ENCODE measurements around the gene ST6GALNAC3.
"Not testable (repeated sequence)": the region's sequence is repeated elsewhere in the genome, so short reads cannot be mapped to it uniquely, and the experiment has no call there.

ST6GALNAC3 gene

GRCh38 chr1:76068953-76069561, 5.5 kb upstream of the ST6GALNAC3 start:
- no peak for DNase-seq
- intact Hi-C loops (cut with DNase I), result no loop called here

- intact Hi-C loops (cut with DNase I), result no loop called here
- no peak for DNase-seq
Observed at GRCh38 chr1:76070538-76070937, 4.0 kb upstream of the ST6GALNAC3 start.

- intact Hi-C loops (cut with DNase I), result no loop called here
- no peak for DNase-seq
Observed at GRCh38 chr1:76073481-76073880, 1.1 kb upstream of the ST6GALNAC3 start.

DNA sequence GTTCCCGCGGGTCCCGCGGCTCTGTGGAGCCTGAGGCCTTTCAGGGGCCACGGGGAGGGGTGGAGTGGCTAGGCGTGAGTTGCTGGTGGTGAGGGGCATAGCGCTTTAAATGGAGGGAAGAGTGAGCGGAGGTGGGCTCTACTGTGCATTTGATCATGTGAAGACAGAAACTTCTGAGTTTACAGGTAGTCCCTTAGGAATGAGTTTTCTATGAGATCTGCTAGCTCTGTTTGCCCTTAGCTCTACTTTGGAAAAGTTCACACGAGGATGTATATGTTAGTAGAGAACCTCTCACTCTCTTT, 593 bp downstream of the ST6GALNAC3 start:
- intact Hi-C loops (cut with DNase I), result no loop called here
- no peak for DNase-seq

DNA sequence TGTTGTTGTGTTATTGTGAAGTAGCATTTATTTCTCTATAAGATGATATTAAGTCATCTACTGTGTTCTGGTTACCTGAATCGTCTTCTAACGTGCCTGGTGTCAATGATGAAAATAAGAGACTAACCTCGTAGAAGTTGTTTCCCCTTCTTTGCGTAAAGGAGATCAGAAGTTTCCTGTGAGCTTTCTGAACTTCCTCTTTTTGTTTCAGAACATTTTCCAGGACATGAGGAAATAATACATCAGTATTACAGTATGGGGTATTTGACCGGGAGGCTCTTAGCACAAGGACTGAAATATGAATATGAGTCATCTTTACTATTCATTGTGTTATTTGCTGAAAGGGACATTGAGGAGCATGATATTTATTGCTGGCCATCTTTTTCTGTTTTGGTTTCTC, 1.3 kb downstream of the ST6GALNAC3 start:
- intact Hi-C loops (cut with DNase I), result no loop called here
- no peak for DNase-seq

DNA sequence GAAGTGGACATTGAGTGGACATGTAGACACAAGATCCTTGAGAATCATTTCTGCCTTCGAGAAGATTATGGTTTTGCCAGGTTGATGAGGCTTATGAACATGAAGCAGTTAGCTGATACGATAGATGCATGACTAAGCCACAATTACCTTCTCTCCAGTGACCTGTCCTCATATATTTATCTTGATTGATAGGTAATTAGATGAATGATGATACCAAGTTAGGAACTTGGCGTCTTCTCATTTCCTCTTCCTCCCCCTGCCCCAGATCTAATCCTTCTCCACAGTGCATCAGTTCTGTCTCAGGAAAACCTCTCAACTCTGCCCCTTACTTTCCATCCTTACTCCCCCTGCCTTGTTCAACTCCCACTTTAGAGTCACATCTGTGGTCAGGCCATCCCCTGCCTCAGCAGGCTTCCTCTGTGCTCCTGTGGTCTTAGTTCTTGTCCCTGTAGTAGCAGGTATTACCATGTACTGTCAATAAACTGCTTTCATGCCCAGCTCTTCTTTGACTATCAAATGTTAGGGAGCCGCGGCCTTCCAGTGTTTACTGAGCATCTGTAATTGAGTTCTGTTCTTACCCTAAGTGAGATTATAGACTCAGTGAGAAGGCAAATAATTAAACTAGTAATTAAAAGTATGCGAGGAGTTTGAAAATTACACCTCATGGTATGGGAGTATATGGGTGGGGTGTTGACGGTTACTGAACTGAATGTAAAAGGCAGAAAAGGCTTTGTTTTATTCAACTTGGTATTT, 5.1 kb downstream of the ST6GALNAC3 start:
- no peak for DNase-seq
- intact Hi-C loops (cut with DNase I), result no loop called here

- no peak for DNase-seq
- intact Hi-C loops (cut with DNase I), result no loop called here
Observed at GRCh38 chr1:76080552-76081079, 6.1 kb downstream of the ST6GALNAC3 start.

DNA sequence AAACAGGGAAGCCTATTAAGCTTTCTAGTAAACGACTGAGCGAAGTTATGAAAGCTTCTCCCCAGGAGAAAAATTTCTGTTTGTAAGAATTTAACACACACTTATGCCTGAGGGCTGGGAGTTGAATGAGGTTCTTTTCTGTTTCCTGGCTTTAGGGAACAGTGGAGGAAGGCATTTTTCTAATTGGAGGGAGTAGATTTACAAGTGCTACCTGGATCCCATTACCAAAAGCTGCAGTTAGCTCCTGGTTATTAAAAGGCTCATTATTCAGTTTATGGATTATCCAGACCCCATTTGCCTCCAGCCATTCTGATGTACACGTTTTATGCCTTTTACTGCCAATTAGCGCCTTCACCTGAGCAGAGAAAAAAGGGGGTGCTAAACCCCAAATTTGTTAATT, 7.5 kb downstream of the ST6GALNAC3 start:
- DNase-seq, result no peak
- intact Hi-C loops (cut with DNase I), result no loop called here

DNA sequence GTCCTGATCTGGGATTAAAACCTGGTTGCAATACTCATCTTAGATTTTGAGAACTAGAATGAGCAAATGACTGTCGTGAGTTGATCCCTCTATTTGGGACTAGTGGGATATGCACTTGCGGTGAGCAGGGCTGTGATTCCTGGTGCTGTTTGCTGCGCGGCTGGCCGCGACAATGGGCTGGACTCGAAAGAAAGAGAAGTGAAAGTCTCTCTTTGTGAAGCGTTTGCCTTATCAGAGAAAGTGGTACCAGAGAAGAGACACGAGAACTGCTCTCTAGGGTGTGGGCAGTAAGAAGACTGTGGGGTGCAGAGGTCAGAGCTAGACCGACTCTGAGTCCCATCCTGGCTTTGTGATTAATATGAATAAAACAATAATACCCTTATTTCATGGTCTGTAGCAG, 8.6 kb downstream of the ST6GALNAC3 start:
- intact Hi-C loops (cut with DNase I), result no loop called here
- peak; percentile 18 to 79 (median 57) for DNase-seq

- intact Hi-C loops (cut with DNase I), result no loop called here
- no peak for DNase-seq
Observed at GRCh38 chr1:76084029-76084627, 9.6 kb downstream of the ST6GALNAC3 start.

- intact Hi-C loops (cut with DNase I), result no loop called here
- no peak for DNase-seq
Observed at GRCh38 chr1:76084685-76085084, 10.1 kb downstream of the ST6GALNAC3 start.

GRCh38 chr1:76086109-76086508, 11.6 kb downstream of the ST6GALNAC3 start:
- intact Hi-C loops (cut with DNase I), result no loop called here
- DNase-seq, result no peak

DNA sequence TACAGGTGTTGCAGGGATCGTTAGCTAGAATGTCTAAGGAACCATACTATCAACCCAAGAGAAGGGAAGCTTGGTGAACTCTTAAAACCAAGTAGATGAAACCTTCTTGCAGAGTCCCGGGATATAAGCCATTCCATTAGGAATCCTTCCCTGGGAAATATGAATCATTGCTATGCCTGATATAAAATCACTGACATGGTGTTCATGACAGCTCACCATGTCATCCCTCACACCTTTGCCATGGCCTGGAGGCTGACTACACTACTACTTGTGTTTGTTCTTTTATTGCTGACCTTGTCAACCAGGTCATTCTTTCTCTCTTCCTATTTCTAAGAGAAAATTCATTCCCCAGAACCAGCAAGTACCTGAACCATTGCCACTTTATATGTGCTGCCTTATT, 12.1 kb downstream of the ST6GALNAC3 start:
- intact Hi-C loops (cut with DNase I), result no loop called here
- DNase-seq, result no peak

DNA sequence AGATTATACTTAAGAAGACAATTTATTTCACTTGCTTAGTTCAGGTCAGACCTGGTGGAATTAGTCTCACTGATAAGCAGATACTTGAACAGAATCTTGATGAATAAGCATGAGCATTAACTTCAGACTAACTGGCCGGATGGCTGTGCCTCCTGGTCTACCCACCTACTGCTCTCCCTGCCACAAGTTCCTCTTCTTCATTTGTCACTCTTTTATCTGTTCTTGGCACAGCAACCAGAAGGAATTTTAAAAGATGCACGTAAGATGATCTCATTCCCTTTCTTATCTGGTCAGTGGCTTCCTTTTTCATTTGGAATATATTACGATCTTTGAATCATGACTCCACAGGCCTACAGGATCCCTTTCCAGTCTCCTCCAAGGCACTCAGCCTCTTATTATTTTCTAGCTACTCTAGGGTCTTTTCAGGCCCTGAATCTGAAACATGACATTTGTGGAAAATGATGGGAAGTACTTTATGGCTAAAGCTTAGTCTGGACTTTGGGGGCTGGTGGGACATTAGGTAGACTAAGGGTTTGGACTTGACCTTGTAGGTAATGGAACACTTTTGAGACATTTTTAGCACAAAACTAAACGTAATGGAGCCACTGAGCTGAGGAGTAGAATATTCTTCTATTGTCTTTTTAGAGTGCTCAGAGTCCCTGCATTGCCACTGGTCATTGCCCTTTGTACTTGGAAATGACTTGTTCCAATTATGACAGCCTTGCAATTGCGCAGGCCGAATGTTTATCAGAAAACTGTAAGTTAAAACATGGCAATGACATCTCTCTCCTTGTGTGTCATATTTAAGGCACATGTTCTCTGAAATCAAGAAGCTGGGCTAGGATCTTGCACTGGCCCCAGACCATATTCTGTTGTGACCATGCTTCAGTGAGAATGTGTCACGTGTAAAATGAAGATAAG, 16.0 kb downstream of the ST6GALNAC3 start:
- intact Hi-C loops (cut with DNase I), result no loop called here
- no peak for DNase-seq

DNA sequence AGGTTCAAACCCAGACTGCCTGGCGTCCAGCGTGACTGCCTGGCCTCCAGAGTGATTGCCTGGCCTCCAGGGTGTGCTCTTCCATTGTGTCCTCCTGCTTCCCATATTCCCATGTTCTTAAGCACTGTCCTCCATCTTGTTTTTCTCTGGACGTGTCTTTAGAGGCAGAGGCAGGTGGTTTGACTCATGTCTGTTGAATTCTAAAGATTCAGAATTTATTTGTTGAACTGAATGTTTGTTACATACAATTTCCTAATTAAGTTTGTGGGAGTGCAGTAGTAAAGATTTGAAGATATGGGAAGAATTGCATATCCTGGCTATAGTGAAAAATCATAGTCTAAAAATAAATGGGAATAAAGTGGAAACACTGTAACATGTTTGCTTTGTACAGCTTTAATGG, 18.3 kb downstream of the ST6GALNAC3 start:
- no peak for DNase-seq
- intact Hi-C loops (cut with DNase I), result no loop called here

- DNase-seq, result no peak
- intact Hi-C loops (cut with DNase I), result no loop called here
Observed at GRCh38 chr1:76093522-76094312, 19.2 kb downstream of the ST6GALNAC3 start.

GRCh38 chr1:76095802-76096201, 21.3 kb downstream of the ST6GALNAC3 start:
- intact Hi-C loops (cut with DNase I), result no loop called here
- DNase-seq, result no peak

GRCh38 chr1:76097064-76097463, 22.5 kb downstream of the ST6GALNAC3 start:
- intact Hi-C loops (cut with DNase I); DNase-seq: not testable (repeated sequence)

DNA sequence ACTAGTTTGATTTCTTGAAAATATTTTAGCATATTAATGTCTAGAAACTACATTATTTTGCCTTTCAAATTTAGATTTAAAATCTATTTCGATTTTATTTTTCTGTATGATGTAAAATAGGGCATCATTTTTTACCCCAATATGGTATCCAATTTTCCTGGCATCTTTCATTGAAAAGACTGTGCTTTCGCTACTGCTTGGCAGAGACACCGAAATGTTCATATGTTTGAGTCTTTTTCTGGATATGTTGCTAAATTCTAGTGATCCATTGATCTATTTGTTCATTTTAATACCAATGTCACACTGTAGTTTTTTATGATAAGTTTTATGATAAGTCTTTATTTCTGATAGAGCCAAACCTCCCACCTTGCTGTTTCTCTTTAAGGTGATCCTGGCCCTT, 24.3 kb downstream of the ST6GALNAC3 start:
- no peak for DNase-seq
- intact Hi-C loops (cut with DNase I), result no loop called here
